Neural cell (in vitro differentiated cells): Measurements from ENCODE around the gene ZNF622. TPM values are rescaled to one million over a fixed set of nuclear protein-coding genes. Genes with fewer than 3 reads are reported as not detected.

ENCODE experiments used
- H2AFZ ChIP-seq: fragments of 200-600, 300-800 bp; sonication (generic), shearing (Covaris generic); 2 replicates; pipeline ENCODE4 v1.6.0; 2014; ENCODE audit warnings: low read depth, mild to moderate bottlenecking, antibody characterized with exemption, low read length, moderate library complexity
- H3F3A ChIP-seq: fragments of 200-600 bp; shearing (Covaris generic); 2 replicates; pipeline ENCODE4 v1.6.1; 2016; ENCODE audit warnings: mild to moderate bottlenecking, moderate library complexity, mixed read lengths, antibody characterized with exemption, low read length; ENCODE audit not compliant: insufficient read depth, poor library complexity, severe bottlenecking
- H3K27ac ChIP-seq: fragments of 200-600, 300-800 bp; sonication (generic), shearing (Covaris generic); 2 replicates; pipeline ENCODE4 v1.5.1; 2014; ENCODE audit warnings: mild to moderate bottlenecking, low read length, moderate library complexity
- H3K27me3 ChIP-seq: fragments of 300-800, 200-600 bp; sonication (generic), shearing (Covaris generic); 2 replicates; pipeline ENCODE4 v1.6.0; 2014; ENCODE audit warnings: mild to moderate bottlenecking, low read depth, low read length, moderate library complexity; ENCODE audit not compliant: insufficient read depth
- H3K36me3 ChIP-seq: fragments of 300-800, 200-600 bp; sonication (generic), shearing (Covaris generic); 2 replicates; pipeline ENCODE4 v1.5.1; 2014; ENCODE audit warnings: mild to moderate bottlenecking, antibody characterized with exemption, low read length, moderate library complexity; ENCODE audit not compliant: insufficient read depth
- H3K4me2 ChIP-seq: fragments of 300-800, 200-600 bp; sonication (generic), shearing (Covaris generic); 2 replicates; pipeline ENCODE4 v1.6.0; 2014; ENCODE audit warnings: mild to moderate bottlenecking, low read length
- H3K4me3 ChIP-seq: fragments of 300-800, 200-600 bp; sonication (generic), shearing (Covaris generic); 2 replicates; pipeline ENCODE4 v1.5.1; 2014; ENCODE audit warnings: mild to moderate bottlenecking, low read length, moderate library complexity
- H3K79me2 ChIP-seq: fragments of 200-600 bp; shearing (Covaris generic); replicated peaks from 2 replicates; pipeline ENCODE4 v1.6.0; 2014; ENCODE audit warnings: mild to moderate bottlenecking, low read length, moderate library complexity; ENCODE audit not compliant: insufficient read depth
- H3K9ac ChIP-seq: fragments of 300-800, 200-600 bp; sonication (generic), shearing (Covaris generic); 2 replicates; pipeline ENCODE4 v1.6.1; 2016; ENCODE audit warnings: mild to moderate bottlenecking, low read length, mixed read lengths
- H3K9me2 ChIP-seq: fragments of 200-600 bp; shearing (Covaris generic); 2 replicates; pipeline ENCODE4 v1.6.1; 2016; ENCODE audit warnings: mild to moderate bottlenecking, low read length, mixed read lengths; ENCODE audit not compliant: insufficient read depth
- H3K9me3 ChIP-seq: fragments of 200-600, 300-800 bp; sonication (generic), shearing (Covaris generic); 2 replicates; pipeline ENCODE4 v1.6.1; 2016; ENCODE audit warnings: mild to moderate bottlenecking, mixed run types, low read length, moderate library complexity, mixed read lengths
- H4K20me1 ChIP-seq: fragments of 200-600 bp; shearing (Covaris generic); 2 replicates; pipeline ENCODE4 v1.6.1; 2016; ENCODE audit warnings: mild to moderate bottlenecking, mixed run types; ENCODE audit not compliant: insufficient read depth
- EP300 ChIP-seq: fragments of 450-650 bp; conservative IDR thresholded peaks from 2 replicates; pipeline ENCODE4 v1.6.1; 2014; ENCODE audit warnings: antibody characterized with exemption, mild to moderate bottlenecking, moderate library complexity; ENCODE audit not compliant: poor library complexity, severe bottlenecking
- EZH2 ChIP-seq: fragments of 200-600, 300-800 bp; shearing (Covaris generic), sonication (generic); IDR thresholded peaks from 2 replicates; pipeline ENCODE4 v1.6.1; 2014; ENCODE audit warnings: antibody characterized with exemption, low read length, borderline replicate concordance, mild to moderate bottlenecking; ENCODE audit not compliant: insufficient read depth, poor library complexity, severe bottlenecking
- MXI1 ChIP-seq: fragments of 450-650 bp; conservative IDR thresholded peaks from 2 replicates; pipeline ENCODE4 v1.6.1; 2014; ENCODE audit warnings: antibody characterized with exemption, mild to moderate bottlenecking; ENCODE audit not compliant: poor library complexity, severe bottlenecking
- POLR2AphosphoS5 ChIP-seq: IDR thresholded peaks from 2 replicates; pipeline ENCODE4 v1.6.1; 2012
- RAD21 ChIP-seq: fragments of 450-650 bp; conservative IDR thresholded peaks from 2 replicates; pipeline ENCODE4 v1.6.1; 2014; ENCODE audit warnings: antibody characterized with exemption, mild to moderate bottlenecking, moderate library complexity
- SMC3 ChIP-seq: fragments of 450-650 bp; conservative IDR thresholded peaks from 2 replicates; pipeline ENCODE4 v1.6.1; 2014; ENCODE audit warnings: antibody characterized with exemption, mild to moderate bottlenecking, moderate library complexity; ENCODE audit not compliant: poor library complexity
- TAF1 ChIP-seq: IDR thresholded peaks from 2 replicates; pipeline ENCODE4 v1.6.1; 2012; ENCODE audit warnings: low read depth
- polyA plus RNA-seq: library from polyadenylated mRNA; depleted of rRNA; stranded (reverse); fragments of >200 nt; gene quantifications from 2 replicates; pipeline ENCODE4 v1.2.3, GENCODE V29; 2014
- TF ChIP-seq, protein P1 (sequence below): IDR thresholded peaks from 2 replicates; pipeline ENCODE4 v1.6.1; 2012; ENCODE audit warnings: borderline replicate concordance
- TF ChIP-seq, protein P2 (sequence below): fragments of 450-650 bp; IDR thresholded peaks from 2 replicates; pipeline ENCODE4 v1.5.1; 2014; ENCODE audit warnings: antibody characterized with exemption, mild to moderate bottlenecking, moderate library complexity; ENCODE audit not compliant: poor library complexity, severe bottlenecking

The ZNF622 gene
- polyA plus RNA-seq, 1 donor from 2014 or later, result 45.9 TPM

DNA sequence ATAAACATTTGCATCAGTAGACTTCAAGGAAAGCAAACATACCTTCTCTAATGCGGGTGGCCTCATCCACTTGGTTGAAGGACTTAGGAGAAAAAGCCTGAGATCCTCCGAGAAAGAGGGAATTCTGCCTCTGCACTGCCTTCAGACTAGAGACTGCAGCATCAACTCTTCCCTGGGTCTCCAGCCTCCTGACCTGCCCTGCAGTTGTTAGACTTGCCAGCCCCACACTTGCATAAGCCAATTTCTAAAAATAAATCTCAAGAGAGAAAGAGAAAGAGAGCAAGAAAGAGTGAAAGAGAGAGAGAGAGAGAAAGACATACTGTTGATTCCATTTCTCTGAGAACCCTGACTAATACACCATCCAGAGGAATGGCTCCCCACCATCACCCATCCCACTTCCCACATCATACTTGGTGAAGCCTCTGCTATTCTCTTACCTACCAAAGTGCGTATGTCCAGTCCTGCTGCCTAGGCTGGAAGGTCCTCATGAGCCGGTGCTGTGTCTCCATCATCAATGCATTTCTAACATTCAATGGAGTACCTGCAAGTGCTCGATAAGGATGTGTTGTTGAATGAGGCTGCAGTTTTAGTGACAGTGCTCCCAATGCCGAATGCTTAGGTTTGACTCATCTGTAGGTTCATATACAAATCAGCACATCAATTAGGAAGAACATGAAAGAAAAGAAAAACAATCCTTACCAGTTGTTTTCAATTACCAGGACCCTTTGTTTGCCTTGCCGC is 35.1 kb downstream of the ZNF622 start:
- Histone ChIP-seq H3K9ac (no peak overlapping the region), H3K4me2 (no peak overlapping the region), H3F3A (no peaks in the 10 kb centered on the region), H3K79me2 (no peaks in the 10 kb centered on the region), H3K4me3 (no peak overlapping the region), H3K9me3 (no peaks in the 10 kb centered on the region), H3K27me3 (no peaks in the 10 kb centered on the region), H2AFZ (no peak overlapping the region), H4K20me1 (no peaks in the 10 kb centered on the region), H3K9me2 (no peaks in the 10 kb centered on the region), H3K27ac (no peak overlapping the region), H3K36me3 (no peaks in the 10 kb centered on the region)
- TF ChIP-seq RAD21 (no peak), SMC3 (no peak), MXI1 (no peak), POLR2AphosphoS5 (no peak), EZH2 (no peak), EP300 (no peak), TAF1 (no peak)
- TF ChIP-seq, protein P1, sequence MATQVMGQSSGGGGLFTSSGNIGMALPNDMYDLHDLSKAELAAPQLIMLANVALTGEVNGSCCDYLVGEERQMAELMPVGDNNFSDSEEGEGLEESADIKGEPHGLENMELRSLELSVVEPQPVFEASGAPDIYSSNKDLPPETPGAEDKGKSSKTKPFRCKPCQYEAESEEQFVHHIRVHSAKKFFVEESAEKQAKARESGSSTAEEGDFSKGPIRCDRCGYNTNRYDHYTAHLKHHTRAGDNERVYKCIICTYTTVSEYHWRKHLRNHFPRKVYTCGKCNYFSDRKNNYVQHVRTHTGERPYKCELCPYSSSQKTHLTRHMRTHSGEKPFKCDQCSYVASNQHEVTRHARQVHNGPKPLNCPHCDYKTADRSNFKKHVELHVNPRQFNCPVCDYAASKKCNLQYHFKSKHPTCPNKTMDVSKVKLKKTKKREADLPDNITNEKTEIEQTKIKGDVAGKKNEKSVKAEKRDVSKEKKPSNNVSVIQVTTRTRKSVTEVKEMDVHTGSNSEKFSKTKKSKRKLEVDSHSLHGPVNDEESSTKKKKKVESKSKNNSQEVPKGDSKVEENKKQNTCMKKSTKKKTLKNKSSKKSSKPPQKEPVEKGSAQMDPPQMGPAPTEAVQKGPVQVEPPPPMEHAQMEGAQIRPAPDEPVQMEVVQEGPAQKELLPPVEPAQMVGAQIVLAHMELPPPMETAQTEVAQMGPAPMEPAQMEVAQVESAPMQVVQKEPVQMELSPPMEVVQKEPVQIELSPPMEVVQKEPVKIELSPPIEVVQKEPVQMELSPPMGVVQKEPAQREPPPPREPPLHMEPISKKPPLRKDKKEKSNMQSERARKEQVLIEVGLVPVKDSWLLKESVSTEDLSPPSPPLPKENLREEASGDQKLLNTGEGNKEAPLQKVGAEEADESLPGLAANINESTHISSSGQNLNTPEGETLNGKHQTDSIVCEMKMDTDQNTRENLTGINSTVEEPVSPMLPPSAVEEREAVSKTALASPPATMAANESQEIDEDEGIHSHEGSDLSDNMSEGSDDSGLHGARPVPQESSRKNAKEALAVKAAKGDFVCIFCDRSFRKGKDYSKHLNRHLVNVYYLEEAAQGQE, result no peak
- TF ChIP-seq, protein P2, sequence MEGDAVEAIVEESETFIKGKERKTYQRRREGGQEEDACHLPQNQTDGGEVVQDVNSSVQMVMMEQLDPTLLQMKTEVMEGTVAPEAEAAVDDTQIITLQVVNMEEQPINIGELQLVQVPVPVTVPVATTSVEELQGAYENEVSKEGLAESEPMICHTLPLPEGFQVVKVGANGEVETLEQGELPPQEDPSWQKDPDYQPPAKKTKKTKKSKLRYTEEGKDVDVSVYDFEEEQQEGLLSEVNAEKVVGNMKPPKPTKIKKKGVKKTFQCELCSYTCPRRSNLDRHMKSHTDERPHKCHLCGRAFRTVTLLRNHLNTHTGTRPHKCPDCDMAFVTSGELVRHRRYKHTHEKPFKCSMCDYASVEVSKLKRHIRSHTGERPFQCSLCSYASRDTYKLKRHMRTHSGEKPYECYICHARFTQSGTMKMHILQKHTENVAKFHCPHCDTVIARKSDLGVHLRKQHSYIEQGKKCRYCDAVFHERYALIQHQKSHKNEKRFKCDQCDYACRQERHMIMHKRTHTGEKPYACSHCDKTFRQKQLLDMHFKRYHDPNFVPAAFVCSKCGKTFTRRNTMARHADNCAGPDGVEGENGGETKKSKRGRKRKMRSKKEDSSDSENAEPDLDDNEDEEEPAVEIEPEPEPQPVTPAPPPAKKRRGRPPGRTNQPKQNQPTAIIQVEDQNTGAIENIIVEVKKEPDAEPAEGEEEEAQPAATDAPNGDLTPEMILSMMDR, result no peak

DNA sequence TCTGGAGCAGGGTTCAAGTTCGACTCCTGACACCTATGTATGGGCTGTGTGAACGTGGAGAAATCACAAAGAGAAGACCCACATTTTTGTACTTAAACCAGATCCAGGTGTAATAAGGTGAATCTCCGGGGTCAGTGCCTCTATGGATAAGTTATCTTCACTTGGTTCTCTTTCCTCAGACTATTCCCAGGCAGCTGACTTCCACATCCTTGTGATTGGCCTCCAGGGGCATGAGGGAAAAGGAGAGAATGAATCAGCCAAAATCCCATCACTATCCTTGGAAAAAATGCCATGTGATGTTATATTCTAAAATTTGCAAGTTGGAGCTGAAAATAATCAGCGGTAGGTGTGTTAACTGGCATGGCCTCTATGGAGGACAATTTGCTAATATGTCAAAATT is 37.2 kb downstream of the ZNF622 start:
- no peaks in the 10 kb centered on the region for H3K79me2 ChIP-seq
- no peak overlapping the region for H3K9ac ChIP-seq
- H3K9me2 ChIP-seq, result no peaks in the 10 kb centered on the region
- no peak overlapping the region for H2AFZ ChIP-seq
- no peaks in the 10 kb centered on the region for H3K36me3 ChIP-seq
- H3K9me3 ChIP-seq, result no peaks in the 10 kb centered on the region
- TF ChIP-seq TAF1, result no peak
- TF ChIP-seq, protein P2, result peak; percentile 11
- no peak overlapping the region for H3K27ac ChIP-seq
- H3K4me2 ChIP-seq, result no peak overlapping the region
- H4K20me1 ChIP-seq, result no peaks in the 10 kb centered on the region
- no peaks in the 10 kb centered on the region for H3F3A ChIP-seq
- no peak overlapping the region for H3K4me3 ChIP-seq
- no peaks in the 10 kb centered on the region for H3K27me3 ChIP-seq
